Hepatocyte (in vitro differentiated cells): ENCODE measurements around the gene CLEC16A.

Experiments
- CTCF ChIP-seq: fragments of 200-600 bp; sonication (generic); IDR thresholded peaks from 2 replicates; pipeline ENCODE4 v1.5.1; 2016; ENCODE audit warnings: antibody characterized with exemption, mild to moderate bottlenecking; ENCODE audit not compliant: poor library complexity
- EZH2 ChIP-seq: fragments of 200-600 bp; sonication (generic); IDR thresholded peaks from 2 replicates; pipeline ENCODE4 v1.6.1; 2016; ENCODE audit warnings: antibody characterized with exemption, mild to moderate bottlenecking, borderline replicate concordance
- EZH2phosphoT487 ChIP-seq: fragments of 200-600 bp; sonication (generic); IDR thresholded peaks from one replicate; pipeline ENCODE4 v1.6.1; 2018; ENCODE audit warnings: antibody characterized with exemption, mild to moderate bottlenecking, low read depth, moderate library complexity; ENCODE audit not compliant: unreplicated experiment, severe bottlenecking

GRCh38 chr16:10957771-10958482 is 13.6 kb downstream of the CLEC16A start:
- TF ChIP-seq CTCF, result no peak
- TF ChIP-seq EZH2, result no peak
- TF ChIP-seq EZH2phosphoT487, result no peak
